ENCODE measurements around the gene PLA2G4C.

GRCh38 chr19:48118131-48118517, 7.5 kb upstream of the PLA2G4C start:
- TF ChIP-seq, protein P1, sequence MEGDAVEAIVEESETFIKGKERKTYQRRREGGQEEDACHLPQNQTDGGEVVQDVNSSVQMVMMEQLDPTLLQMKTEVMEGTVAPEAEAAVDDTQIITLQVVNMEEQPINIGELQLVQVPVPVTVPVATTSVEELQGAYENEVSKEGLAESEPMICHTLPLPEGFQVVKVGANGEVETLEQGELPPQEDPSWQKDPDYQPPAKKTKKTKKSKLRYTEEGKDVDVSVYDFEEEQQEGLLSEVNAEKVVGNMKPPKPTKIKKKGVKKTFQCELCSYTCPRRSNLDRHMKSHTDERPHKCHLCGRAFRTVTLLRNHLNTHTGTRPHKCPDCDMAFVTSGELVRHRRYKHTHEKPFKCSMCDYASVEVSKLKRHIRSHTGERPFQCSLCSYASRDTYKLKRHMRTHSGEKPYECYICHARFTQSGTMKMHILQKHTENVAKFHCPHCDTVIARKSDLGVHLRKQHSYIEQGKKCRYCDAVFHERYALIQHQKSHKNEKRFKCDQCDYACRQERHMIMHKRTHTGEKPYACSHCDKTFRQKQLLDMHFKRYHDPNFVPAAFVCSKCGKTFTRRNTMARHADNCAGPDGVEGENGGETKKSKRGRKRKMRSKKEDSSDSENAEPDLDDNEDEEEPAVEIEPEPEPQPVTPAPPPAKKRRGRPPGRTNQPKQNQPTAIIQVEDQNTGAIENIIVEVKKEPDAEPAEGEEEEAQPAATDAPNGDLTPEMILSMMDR (IDR thresholded peaks at IDR 0.05), result no peak
- TF ChIP-seq EP300 (IDR thresholded peaks at IDR 0.05) (no peak), POLR2AphosphoS5 (IDR thresholded peaks at IDR 0.05) (no peak)

All from gastroesophageal sphincter (tissue), 3 donors.